Type B pancreatic cell (in vitro differentiated cells): ENCODE results near the gene TOGARAM1. TPM values are rescaled to one million over a fixed set of nuclear protein-coding genes. Genes with fewer than 3 reads are reported as not detected.
A peak's percentile ranks its signal among the peaks of the same experiment; 100 is the strongest.

ENCODE experiments used
- DNase-seq: peaks from one replicate; pipeline ENCODE4 v3.0.0; 2021; ENCODE audit warnings: mixed read lengths; ENCODE audit not compliant: unreplicated experiment; ENCODE audit errors: extremely low spot score
- H3K27ac Mint-ChIP-seq: 2 replicates; pipeline ENCODE4 v1.8.0; 2021; ENCODE audit warnings: mild to moderate bottlenecking, mixed read lengths
- H3K27me3 Mint-ChIP-seq: 2 replicates; pipeline ENCODE4 v1.8.0; 2021; ENCODE audit warnings: mixed read lengths
- H3K36me3 Mint-ChIP-seq: 2 replicates; pipeline ENCODE4 v1.8.0; 2021; ENCODE audit warnings: mixed read lengths
- H3K4me1 Mint-ChIP-seq: one replicate; pipeline ENCODE4 v1.8.0; 2021; ENCODE audit warnings: mixed read lengths; ENCODE audit not compliant: unreplicated experiment
- H3K4me3 Mint-ChIP-seq: 2 replicates; pipeline ENCODE4 v1.8.0; 2021; ENCODE audit warnings: mild to moderate bottlenecking, mixed read lengths
- H3K9me3 Mint-ChIP-seq: 2 replicates; pipeline ENCODE4 v1.8.0; 2021; ENCODE audit warnings: mixed read lengths
- CTCF ChIP-seq: fragments of 200-600 bp; sonication (generic); conservative IDR thresholded peaks from 2 replicates; pipeline ENCODE4 v1.5.0; 2021; ENCODE audit warnings: antibody characterized with exemption, mild to moderate bottlenecking
- total RNA-seq: library from RNA; stranded (reverse); gene quantifications from 2 replicates; pipeline ENCODE4 v1.2.1, GENCODE V29; 2021; ENCODE audit warnings: low replicate concordance

TOGARAM1 gene
- total RNA-seq, 1 donor from 2014 or later: 21.2 TPM

- peaks cover 4% of the 10 kb centered on the region for H3K36me3 Mint-ChIP-seq
- H3K27ac Mint-ChIP-seq: peak overlapping the region; percentile 59
- H3K27me3 Mint-ChIP-seq: no peaks in the 10 kb centered on the region
- TF ChIP-seq CTCF: no peak
- peak overlapping the region; percentile 65 for H3K4me3 Mint-ChIP-seq
- H3K9me3 Mint-ChIP-seq: no peaks in the 10 kb centered on the region
- H3K4me1 Mint-ChIP-seq: peaks cover 23% of the 10 kb centered on the region
- no peak for DNase-seq
These were observed 120.4 kb downstream of the TOGARAM1 start for GRCh38 chr14:45082420-45082819.

- DNase-seq: no peak
- H3K27me3 Mint-ChIP-seq: no peaks in the 10 kb centered on the region
- peaks cover 4% of the 10 kb centered on the region for H3K36me3 Mint-ChIP-seq
- peak overlapping the region; percentile 99 for H3K4me3 Mint-ChIP-seq
- no peak for TF ChIP-seq CTCF
- no peaks in the 10 kb centered on the region for H3K9me3 Mint-ChIP-seq
- peak overlapping the region; percentile 95 for H3K27ac Mint-ChIP-seq
- peaks cover 31% of the 10 kb centered on the region for H3K4me1 Mint-ChIP-seq
These were observed 121.6 kb downstream of the TOGARAM1 start for GRCh38 chr14:45083617-45083975.

GRCh38 chr14:45083976-45084722, 122.2 kb downstream of the TOGARAM1 start, which contains the start of gene PRPF39:
Gene PRPF39 (plus strand): TSS chr14:45084116. CDS start chr14:45095240, 11,124 bp downstream.
- peak within 1 kb of the TSS; percentile 99 for H3K4me3 Mint-ChIP-seq

GRCh38 chr14:45084946-45085346, 123.0 kb downstream of the TOGARAM1 start:
- H3K36me3 Mint-ChIP-seq: peaks cover 4% of the 10 kb centered on the region
- no peak for TF ChIP-seq CTCF
- no peaks in the 10 kb centered on the region for H3K27me3 Mint-ChIP-seq
- H3K4me1 Mint-ChIP-seq: peaks cover 31% of the 10 kb centered on the region
- DNase-seq: no peak
- peak overlapping the region; percentile 95 for H3K27ac Mint-ChIP-seq
- no peaks in the 10 kb centered on the region for H3K9me3 Mint-ChIP-seq
- H3K4me3 Mint-ChIP-seq: peak overlapping the region; percentile 99

More at GRCh38 chr14:45083976-45084722, 122.2 kb downstream of the TOGARAM1 start, which contains the start of gene PRPF39:
- peak; percentile 95 for DNase-seq
- Mint-ChIP-seq H3K27ac (peak within 1 kb of the TSS; percentile 95), H3K36me3 (peaks cover 4% of the 10 kb centered on the region), H3K4me1 (peaks cover 31% of the 10 kb centered on the region), H3K27me3 (no peaks in the 10 kb centered on the region), H3K9me3 (no peaks in the 10 kb centered on the region)
- no peak for TF ChIP-seq CTCF

GRCh38 chr14:45089813-45090212, 127.8 kb downstream of the TOGARAM1 start:
- H3K4me3 Mint-ChIP-seq: no peak overlapping the region
- H3K9me3 Mint-ChIP-seq: no peaks in the 10 kb centered on the region
- H3K36me3 Mint-ChIP-seq: peaks cover 14% of the 10 kb centered on the region
- no peak for DNase-seq
- no peak for TF ChIP-seq CTCF
- peaks cover 25% of the 10 kb centered on the region for H3K4me1 Mint-ChIP-seq
- H3K27ac Mint-ChIP-seq: no peak overlapping the region
- H3K27me3 Mint-ChIP-seq: no peaks in the 10 kb centered on the region
